Middle frontal gyrus (tissue), 1 donor: ENCODE results near the gene SLC16A8.
A peak's percentile ranks its signal among the peaks of the same experiment; 100 is the strongest.
"Not testable (repeated sequence)": the region's sequence is repeated elsewhere in the genome, so short reads cannot be mapped to it uniquely, and the experiment has no call there.

Source experiments
- DNase-seq: peaks from one replicate; pipeline ENCODE4 v3.0.0-alpha.2; 2015; ENCODE audit warnings: low spot score; ENCODE audit errors: extremely low spot score

SLC16A8 gene

DNA sequence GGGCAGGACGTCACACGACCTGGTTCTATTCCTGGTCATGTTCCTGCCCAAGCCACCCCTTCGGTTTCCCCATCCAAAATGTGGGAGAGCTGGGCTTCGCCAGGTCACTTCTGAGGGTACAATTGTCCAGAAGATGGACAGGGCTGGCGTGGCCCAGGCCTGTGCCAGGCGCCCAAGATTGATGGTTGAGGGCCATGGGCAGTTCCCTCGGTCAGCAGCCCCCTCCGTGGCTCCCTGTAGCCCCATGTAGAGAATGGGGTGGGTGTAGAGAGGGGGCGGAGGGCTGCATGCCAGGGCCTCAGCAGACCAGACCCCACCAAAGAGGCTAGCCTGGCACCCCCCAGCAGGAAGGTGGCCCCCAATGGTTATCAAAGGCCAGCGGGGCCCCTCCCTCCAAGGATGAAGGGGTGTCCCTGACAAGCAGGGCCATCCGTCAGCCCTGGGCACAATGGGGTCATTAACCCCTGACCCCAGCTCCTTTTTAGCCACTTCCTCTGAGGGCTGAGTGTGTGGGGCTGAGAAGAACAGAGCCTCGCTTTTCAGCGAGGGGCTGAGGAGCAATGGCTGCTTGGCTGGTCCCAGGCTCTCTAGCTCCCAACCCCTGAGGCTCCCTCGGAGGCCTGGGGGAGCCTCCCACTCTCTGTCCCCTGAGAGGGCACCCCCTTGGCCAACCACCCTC is 37.8 kb downstream of the SLC16A8 start:
- DNase-seq, result no peak

GRCh38 chr22:38043151-38044039 is 40.6 kb downstream of the SLC16A8 start:
- DNase-seq, result no peak

- no peak for DNase-seq
Measured at GRCh38 chr22:38042488-38042790, 41.5 kb downstream of the SLC16A8 start.

- no peak for DNase-seq
Measured at GRCh38 chr22:38041760-38042487, 42.1 kb downstream of the SLC16A8 start.

GRCh38 chr22:38040953-38041759 is 42.8 kb downstream of the SLC16A8 start:
- DNase-seq, result no peak

DNA sequence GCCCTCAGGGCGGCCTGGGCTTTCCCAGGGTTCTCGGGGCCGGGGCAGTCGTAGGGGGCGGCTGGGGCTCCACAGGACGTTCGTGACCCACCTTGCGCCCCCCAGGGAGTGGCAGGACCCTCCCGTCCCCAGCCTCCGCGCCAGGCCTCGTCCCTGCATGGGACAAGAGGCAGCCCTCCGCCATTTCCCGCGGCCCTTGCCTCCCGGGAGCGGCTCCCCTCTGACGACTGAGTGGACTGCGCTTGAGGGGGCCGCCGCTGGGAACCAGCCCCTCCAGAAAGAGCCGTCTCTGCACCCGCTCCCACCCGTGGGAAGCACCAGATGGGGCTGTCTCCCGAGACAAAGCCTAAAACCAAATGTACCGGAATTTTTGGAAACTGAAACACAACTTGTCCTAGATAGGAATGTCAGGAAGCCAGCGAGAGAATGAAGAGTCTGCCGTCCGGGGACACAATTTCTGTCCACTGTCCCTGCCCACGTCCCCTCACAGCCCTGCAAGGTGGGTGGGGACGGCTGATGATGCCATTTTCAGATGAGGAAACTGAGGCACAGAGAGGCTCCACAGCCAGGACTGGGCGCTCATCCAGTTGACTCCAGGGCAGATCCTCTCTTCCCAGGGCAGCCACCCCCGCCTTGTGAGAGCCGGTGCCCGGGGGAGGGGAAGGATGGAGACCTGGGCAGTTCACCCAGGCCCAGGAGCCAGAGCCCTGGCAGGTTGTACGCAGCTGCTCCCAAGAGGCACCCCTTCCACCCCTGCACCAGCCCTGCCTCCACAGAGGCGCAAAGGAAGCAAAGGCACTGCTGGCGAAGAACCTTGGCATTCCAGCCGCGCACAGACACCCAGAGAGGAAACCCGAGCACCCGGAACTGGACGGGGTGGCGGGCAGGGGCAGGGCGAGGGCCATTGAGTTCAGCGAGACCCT is 44.8 kb downstream of the SLC16A8 start:
- no peak for DNase-seq

- peak; percentile 74 for DNase-seq
Measured at GRCh38 chr22:38038426-38038825, 45.6 kb downstream of the SLC16A8 start.

DNA sequence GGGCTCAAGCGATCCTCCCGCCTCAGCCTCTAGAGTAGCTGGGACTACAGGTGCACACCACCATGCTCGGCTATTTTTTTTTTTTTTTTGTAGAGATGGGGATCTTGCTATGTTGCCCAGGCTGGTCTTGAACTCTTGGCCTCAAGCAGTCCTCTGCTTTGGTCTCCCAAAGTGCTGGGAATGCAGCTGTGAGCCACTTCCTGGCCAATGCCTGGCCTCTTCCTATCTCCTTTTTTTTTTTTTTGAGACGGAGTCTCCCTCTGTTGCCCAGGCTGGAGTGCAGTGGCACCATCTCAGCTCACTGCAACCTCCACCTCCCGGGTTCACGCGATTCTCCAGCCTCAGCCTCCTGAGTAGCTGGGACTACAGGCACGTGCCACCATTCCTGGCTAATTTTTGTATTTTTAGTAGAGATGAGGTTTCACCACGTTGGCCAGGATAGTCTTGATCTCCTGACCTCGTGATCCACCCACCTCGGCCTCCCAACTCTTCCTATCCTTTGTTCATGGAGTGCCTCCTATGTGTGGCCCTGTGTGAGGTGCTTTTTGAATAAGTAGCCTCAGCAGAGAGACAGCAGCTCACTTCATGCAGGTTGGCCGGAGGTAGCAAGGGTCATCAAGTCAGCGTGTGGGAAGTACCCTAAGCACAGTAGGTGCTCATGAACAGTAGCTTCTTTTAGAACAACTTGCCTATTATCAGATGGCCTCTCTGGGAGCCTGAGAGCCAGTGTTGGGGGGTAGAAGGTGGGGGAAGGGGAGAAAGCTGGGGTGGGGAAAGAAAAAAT is 46.4 kb downstream of the SLC16A8 start:
- DNase-seq, result not testable (repeated sequence)

- DNase-seq, result no peak
Measured at GRCh38 chr22:38036392-38037062, 47.5 kb downstream of the SLC16A8 start.

- no peak for DNase-seq
Measured at GRCh38 chr22:38035530-38035885, 48.5 kb downstream of the SLC16A8 start.

GRCh38 chr22:38034884-38035529 is 49.0 kb downstream of the SLC16A8 start:
- DNase-seq, result no peak

DNA sequence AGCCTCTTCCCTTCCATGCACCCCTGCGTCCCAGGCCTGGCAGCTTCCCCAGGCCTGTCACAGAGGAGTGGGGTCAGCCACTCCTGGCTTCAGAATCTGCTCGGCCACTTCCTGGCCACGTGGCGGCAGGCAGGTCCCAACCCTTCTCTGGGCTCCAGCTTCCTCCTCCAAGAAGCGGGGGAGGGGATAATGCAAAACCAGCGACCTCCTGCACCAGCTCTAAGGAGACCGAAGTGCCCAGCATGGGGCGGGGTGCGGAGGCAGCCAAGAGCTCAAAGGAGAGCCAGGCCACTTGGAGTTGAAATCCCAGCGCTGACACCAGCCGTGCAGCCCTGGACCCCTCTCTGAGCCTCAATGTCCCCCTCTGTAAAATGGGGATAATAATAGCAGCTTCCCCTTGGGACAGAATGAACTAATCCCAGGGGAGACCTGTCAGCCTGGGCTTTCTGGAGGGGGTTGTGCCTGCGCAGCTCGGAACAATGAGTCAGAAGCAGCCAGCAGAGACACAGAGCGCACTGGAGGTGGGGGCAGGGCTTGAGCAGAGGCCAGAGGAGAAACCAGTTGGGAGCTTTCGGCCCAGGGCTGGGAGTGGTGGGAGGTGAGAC is 49.6 kb downstream of the SLC16A8 start:
- DNase-seq, result peak; percentile 44

DNA sequence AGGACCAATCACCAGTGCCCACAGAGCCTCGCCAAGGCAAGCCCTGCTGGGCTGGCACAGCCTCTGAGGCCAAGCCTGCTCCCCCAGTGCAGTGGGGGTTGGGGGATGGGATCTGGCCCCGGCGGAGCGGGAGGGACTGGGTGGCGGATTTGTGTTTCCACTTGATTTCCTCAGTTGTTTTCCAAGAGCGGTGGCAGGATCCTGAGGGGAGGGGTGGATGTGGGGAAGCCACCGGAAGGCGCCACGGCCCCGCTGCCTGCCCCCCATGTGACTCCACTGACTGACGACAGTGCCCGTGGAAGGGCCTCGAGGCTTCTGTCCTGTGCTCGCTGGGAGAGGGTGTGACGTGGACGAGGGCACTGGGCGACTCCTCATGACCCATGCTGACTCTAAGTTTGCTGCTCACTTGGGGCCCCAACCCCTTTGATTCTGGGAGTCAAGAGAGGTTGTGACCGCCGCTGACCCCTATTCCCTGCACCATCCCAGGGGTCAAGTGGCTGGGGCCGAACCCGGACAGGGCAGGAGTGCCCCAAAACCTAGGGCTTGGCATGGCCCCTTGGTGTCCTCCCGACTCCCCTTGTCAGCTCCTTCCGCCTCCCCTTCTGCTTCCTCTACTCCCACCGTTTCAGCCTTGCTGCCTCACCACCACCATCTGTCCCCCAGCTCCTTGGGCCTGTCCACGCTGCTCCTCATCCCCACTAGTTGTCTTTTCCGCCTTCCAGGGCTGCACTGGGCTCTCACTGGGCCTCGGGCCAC is 50.3 kb downstream of the SLC16A8 start:
- peak; percentile 57 for DNase-seq

- DNase-seq, result no peak
Measured at GRCh38 chr22:38032681-38033521, 51.1 kb downstream of the SLC16A8 start.

- DNase-seq, result no peak
Measured at GRCh38 chr22:38031491-38031890, 52.5 kb downstream of the SLC16A8 start.
